ENCODE measurements around the gene NUDT6. TPM values are rescaled to one million over a fixed set of nuclear protein-coding genes. Genes with fewer than 3 reads are reported as not detected.
"Not testable (repeated sequence)": the region's sequence is repeated elsewhere in the genome, so short reads cannot be mapped to it uniquely, and the experiment has no call there.

NUDT6 gene
- total and polyA plus RNA-seq, 2 experiments from 2014 or later = 5.6 to 11.0 TPM

DNA sequence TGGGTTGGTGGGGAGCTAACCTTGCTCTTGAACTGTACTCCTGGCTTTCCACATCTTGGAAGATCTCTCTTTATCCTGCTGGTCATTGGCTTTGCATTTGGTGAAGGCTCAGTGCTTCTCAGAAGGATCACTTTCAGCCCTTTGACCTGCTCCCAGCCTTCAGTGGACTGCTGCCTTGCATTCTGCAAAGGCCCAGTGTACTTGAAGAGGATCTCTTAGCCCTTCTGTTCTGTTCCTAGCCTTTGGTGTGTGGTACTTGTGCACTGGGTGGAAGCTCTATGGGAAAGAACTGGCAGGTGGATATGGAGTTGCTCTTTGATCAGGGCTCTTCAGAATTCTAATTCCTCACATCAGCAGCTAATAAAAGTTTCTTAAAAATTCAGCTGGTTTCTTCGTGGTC, 49.3 kb downstream of the NUDT6 start:
- Histone ChIP-seq H3K9me3 (ENCODE audit: low read depth) (peaks cover 4% of the 10 kb centered on the region), H3K79me2 (peaks cover 7% of the 10 kb centered on the region), H3K4me1 (ENCODE audit: insufficient read depth) (no peaks in the 10 kb centered on the region), H3K9me2 (replicated peaks; ENCODE audit: insufficient read depth) (no peaks in the 10 kb centered on the region), H3K4me3 (no peak overlapping the region), H3K27ac (no peak overlapping the region), H3K27me3 (no peaks in the 10 kb centered on the region), H2AFZ (no peak overlapping the region), H4K20me1 (ENCODE audit: insufficient read depth, poor library complexity, severe bottlenecking) (no peaks in the 10 kb centered on the region), H3K36me3 (replicated peaks; ENCODE audit: insufficient read depth, low read depth) (no peaks in the 10 kb centered on the region), H3K4me2 (no peak overlapping the region)
- 93% methylated on average over 1 of the region's 1 CpG for WGBS (ENCODE audit: low lambda C conversion rate, missing lambda C conversion rate)
- DNase-seq (ENCODE audit: low spot score) = no peak
- TF ChIP-seq, protein P1, sequence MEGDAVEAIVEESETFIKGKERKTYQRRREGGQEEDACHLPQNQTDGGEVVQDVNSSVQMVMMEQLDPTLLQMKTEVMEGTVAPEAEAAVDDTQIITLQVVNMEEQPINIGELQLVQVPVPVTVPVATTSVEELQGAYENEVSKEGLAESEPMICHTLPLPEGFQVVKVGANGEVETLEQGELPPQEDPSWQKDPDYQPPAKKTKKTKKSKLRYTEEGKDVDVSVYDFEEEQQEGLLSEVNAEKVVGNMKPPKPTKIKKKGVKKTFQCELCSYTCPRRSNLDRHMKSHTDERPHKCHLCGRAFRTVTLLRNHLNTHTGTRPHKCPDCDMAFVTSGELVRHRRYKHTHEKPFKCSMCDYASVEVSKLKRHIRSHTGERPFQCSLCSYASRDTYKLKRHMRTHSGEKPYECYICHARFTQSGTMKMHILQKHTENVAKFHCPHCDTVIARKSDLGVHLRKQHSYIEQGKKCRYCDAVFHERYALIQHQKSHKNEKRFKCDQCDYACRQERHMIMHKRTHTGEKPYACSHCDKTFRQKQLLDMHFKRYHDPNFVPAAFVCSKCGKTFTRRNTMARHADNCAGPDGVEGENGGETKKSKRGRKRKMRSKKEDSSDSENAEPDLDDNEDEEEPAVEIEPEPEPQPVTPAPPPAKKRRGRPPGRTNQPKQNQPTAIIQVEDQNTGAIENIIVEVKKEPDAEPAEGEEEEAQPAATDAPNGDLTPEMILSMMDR (IDR thresholded peaks at IDR 0.05; ENCODE audit: poor library complexity) = no peak
- TF ChIP-seq EZH2 (IDR thresholded peaks at IDR 0.05; ENCODE audit: borderline replicate concordance) (no peak), EZH2phosphoT487 (IDR thresholded peaks at IDR 0.05; ENCODE audit: low read depth, severe bottlenecking, unreplicated experiment) (no peak)

DNA sequence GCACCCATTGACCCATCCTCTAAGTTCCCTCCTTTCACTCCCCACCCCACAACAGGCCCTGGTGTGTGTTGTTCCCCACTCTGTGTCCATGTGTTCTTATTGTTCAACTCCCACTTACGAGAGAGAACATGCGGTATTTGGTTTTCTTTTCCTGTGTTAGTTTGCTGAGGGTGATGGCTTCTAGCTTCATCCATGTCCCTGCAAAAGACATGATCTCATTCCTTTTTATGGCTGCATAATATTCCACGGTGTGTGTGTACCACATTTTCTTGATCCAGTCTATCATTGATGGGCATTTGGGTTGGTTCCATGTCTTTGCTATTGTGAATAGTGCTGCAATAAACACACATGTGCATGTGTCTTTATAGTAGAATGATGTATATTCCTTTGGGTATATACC, 54.2 kb downstream of the NUDT6 start:
- H2AFZ ChIP-seq; H3K4me3 ChIP-seq; H3K9me3 ChIP-seq (ENCODE audit: low read depth); DNase-seq (ENCODE audit: low spot score); H3K9me2 ChIP-seq (replicated peaks; ENCODE audit: insufficient read depth); H3K27ac ChIP-seq; H3K27me3 ChIP-seq; H3K4me2 ChIP-seq; H4K20me1 ChIP-seq (ENCODE audit: insufficient read depth, poor library complexity, severe bottlenecking); H3K4me1 ChIP-seq (ENCODE audit: insufficient read depth); H3K36me3 ChIP-seq (replicated peaks; ENCODE audit: insufficient read depth, low read depth): not testable (repeated sequence)
- H3K79me2 ChIP-seq = peaks cover 16% of the 10 kb centered on the region
- WGBS (ENCODE audit: low lambda C conversion rate, missing lambda C conversion rate) = 99% methylated on average over 3 of the region's 3 CpGs

DNA sequence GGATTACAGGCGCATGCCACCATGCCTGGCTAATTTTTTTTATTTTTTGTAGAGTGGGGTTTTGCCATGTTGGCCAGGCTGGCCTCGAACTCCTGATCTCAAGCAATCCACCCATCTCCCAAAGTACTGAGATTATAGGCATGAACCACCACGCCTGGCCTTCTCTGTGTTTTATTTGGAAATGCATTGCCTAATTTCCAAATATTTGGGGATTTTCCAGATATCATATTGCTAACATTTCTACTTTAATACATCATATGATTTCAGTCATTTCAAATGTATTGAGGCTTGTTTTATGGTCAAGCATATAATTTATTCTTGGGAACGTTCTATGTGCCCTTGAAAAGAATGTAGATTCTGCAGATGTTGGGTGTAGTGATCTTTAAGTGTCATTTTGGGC, 57.0 kb downstream of the NUDT6 start:
- TF ChIP-seq EZH2 (IDR thresholded peaks at IDR 0.05; ENCODE audit: borderline replicate concordance) (no peak), EZH2phosphoT487 (IDR thresholded peaks at IDR 0.05; ENCODE audit: low read depth, severe bottlenecking, unreplicated experiment) (no peak)
- TF ChIP-seq, protein P1 (IDR thresholded peaks at IDR 0.05; ENCODE audit: poor library complexity) = no peak
- no peaks in the 10 kb centered on the region for H3K36me3 ChIP-seq (replicated peaks; ENCODE audit: insufficient read depth, low read depth)
- no peaks in the 10 kb centered on the region for H3K4me1 ChIP-seq (ENCODE audit: insufficient read depth)
- WGBS (ENCODE audit: low lambda C conversion rate, missing lambda C conversion rate) = 95% methylated on average over 4 of the region's 4 CpGs
- H3K27me3 ChIP-seq = no peaks in the 10 kb centered on the region
- H3K4me2 ChIP-seq = no peak overlapping the region
- H3K9me2 ChIP-seq (replicated peaks; ENCODE audit: insufficient read depth) = no peaks in the 10 kb centered on the region
- H2AFZ ChIP-seq = no peak overlapping the region
- peaks cover 4% of the 10 kb centered on the region for H3K9me3 ChIP-seq (ENCODE audit: low read depth)
- H3K27ac ChIP-seq = no peak overlapping the region
- H3K4me3 ChIP-seq = no peak overlapping the region
- H3K79me2 ChIP-seq = peaks cover 16% of the 10 kb centered on the region
- DNase-seq (ENCODE audit: low spot score) = no peak
- H4K20me1 ChIP-seq (ENCODE audit: insufficient read depth, poor library complexity, severe bottlenecking) = no peaks in the 10 kb centered on the region

DNA sequence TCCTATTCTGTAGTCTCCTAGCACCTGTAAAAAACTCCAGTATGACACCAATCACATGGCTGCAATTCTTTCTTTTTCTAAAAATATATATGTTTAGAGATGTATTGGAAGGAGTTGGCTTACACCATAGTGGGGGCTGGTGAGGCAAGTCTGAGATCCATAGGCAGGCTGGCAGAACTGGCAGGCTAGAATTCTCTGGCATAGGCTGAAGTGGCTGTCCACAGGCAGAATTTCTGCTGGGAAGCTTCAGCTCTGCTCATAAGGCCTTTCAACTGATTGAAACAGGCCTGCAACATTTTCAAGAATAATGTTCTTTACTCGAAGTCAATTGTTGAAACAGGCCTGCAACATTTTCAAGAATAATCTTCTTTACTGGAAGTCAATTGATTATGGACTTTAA, 58.8 kb downstream of the NUDT6 start:
- H3K36me3 ChIP-seq (replicated peaks; ENCODE audit: insufficient read depth, low read depth) = no peaks in the 10 kb centered on the region
- WGBS (ENCODE audit: low lambda C conversion rate, missing lambda C conversion rate) = 69% methylated on average over 1 of the region's 1 CpG
- no peak for DNase-seq (ENCODE audit: low spot score)
- H3K27me3 ChIP-seq = no peaks in the 10 kb centered on the region
- TF ChIP-seq, protein P1 (IDR thresholded peaks at IDR 0.05; ENCODE audit: poor library complexity) = no peak
- TF ChIP-seq EZH2phosphoT487 (IDR thresholded peaks at IDR 0.05; ENCODE audit: low read depth, severe bottlenecking, unreplicated experiment) = no peak
- TF ChIP-seq EZH2 (IDR thresholded peaks at IDR 0.05; ENCODE audit: borderline replicate concordance) = no peak
- H3K79me2 ChIP-seq = peaks cover 12% of the 10 kb centered on the region
- no peaks in the 10 kb centered on the region for H3K4me1 ChIP-seq (ENCODE audit: insufficient read depth)
- no peak overlapping the region for H3K27ac ChIP-seq
- H3K4me2 ChIP-seq = no peak overlapping the region
- no peaks in the 10 kb centered on the region for H3K9me2 ChIP-seq (replicated peaks; ENCODE audit: insufficient read depth)
- no peaks in the 10 kb centered on the region for H4K20me1 ChIP-seq (ENCODE audit: insufficient read depth, poor library complexity, severe bottlenecking)
- no peaks in the 10 kb centered on the region for H3K9me3 ChIP-seq (ENCODE audit: low read depth)
- H3K4me3 ChIP-seq = no peak overlapping the region
- no peak overlapping the region for H2AFZ ChIP-seq
